Cardiac fibroblast (primary cell): ENCODE results near the gene LRRC38.
A peak's percentile ranks its signal among the peaks of the same experiment; 100 is the strongest.

Source experiments
- DNase-seq, 2 donors: peaks; one replicate each; pipeline versions ENCODE4 v3.0.0 to v3.0.0-alpha.2; 2010; ENCODE audit warnings: low read depth in 2 of 2
- H3K4me3 ChIP-seq, 2 donors: replicated peaks in 1 of 2; 1 replicate in 1 of 2; 2 replicates in 1 of 2; pipeline ENCODE4 v1.5.1; 2011; ENCODE audit warnings: low read depth in 2 of 2, low read length in 2 of 2, mild to moderate bottlenecking in 2 of 2, moderate library complexity in 1 of 2
- TF ChIP-seq, protein P1 (sequence below): IDR thresholded peaks from one replicate; pipeline ENCODE4 v1.5.1; 2011; ENCODE audit warnings: low read depth, mild to moderate bottlenecking, low read length, inconsistent platforms

LRRC38 gene

DNA sequence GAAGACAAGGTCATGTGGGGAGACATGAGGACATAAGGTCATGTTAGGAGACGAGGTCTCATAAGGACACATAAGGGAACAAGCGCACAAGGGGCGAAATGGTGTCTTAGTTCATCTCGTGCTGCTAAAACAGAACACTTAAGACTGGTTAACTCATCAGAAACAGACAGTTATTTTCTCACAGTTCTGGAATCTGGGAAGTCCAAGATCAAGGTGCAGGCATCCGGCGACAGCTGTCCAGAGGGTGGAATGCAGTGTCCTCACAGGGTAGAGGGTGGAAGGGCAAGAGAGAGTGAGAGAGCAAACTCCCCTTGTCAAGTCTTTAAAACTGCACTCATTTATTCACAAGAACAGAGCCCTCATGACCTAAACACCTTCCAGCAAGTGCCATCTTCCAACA is 35.2 kb upstream of the LRRC38 start:
- H3K4me3 ChIP-seq = no peak overlapping the region
- TF ChIP-seq, protein P1, sequence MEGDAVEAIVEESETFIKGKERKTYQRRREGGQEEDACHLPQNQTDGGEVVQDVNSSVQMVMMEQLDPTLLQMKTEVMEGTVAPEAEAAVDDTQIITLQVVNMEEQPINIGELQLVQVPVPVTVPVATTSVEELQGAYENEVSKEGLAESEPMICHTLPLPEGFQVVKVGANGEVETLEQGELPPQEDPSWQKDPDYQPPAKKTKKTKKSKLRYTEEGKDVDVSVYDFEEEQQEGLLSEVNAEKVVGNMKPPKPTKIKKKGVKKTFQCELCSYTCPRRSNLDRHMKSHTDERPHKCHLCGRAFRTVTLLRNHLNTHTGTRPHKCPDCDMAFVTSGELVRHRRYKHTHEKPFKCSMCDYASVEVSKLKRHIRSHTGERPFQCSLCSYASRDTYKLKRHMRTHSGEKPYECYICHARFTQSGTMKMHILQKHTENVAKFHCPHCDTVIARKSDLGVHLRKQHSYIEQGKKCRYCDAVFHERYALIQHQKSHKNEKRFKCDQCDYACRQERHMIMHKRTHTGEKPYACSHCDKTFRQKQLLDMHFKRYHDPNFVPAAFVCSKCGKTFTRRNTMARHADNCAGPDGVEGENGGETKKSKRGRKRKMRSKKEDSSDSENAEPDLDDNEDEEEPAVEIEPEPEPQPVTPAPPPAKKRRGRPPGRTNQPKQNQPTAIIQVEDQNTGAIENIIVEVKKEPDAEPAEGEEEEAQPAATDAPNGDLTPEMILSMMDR = no peak
- no peak for DNase-seq

DNA sequence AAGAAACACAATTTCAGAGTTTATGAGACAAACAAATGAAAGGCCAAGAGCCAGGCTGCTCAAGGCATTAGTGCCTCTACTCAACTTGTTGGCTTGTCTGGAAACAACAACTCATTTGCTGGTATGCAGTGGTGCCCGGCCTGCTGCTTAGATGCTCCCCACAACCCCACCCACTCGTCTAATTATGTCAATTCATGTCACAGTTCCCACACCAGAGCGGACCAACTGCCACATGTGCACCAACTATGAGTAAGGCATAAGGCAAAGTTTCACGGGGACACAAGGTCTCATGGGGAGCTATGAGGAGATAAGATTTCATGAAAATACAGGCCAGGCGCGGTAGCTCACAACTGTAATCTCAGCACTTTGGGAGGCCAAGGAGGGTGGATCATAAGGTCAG is 34.5 kb upstream of the LRRC38 start:
- no peak for DNase-seq
- TF ChIP-seq, protein P1 = no peak
- H3K4me3 ChIP-seq = no peak overlapping the region

DNA sequence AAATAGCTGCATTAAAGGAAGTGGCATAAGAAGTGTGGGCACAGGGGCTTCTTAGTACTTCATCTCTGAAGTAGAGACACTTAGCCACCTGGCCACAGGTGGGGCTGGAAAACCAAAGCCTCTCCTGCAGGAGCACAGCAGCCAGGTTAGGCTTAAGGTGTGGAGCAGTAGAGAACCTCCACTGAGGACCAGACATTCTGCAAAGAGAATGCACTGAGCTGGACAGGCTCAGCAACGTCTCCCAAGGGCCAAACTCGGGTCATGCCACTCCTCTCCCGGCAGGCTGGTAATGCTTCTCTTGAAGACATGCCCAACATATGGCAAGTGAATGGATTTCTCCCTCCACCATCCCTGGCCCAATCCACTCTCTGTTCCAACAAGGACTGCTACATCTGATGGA is 33.0 kb upstream of the LRRC38 start:
- H3K4me3 ChIP-seq = no peak overlapping the region
- TF ChIP-seq, protein P1 = no peak
- DNase-seq = no peak

DNA sequence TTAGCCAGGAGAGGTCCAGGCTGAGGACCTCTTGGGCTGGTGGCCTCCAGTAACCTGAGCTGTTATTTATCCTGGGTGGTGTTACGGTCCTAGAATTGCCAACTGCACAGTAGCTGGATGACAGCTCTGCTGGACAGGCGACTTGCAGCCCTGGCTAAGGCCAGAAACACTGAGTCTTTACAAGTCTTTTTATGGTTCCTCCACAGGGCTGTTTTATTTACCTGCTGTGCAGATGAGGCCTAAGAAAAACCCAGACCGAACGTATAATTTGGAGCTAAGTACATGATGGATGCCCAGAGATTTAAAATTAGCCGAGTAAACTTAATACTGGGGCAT is 30.4 kb upstream of the LRRC38 start:
- H3K4me3 ChIP-seq = no peak overlapping the region
- TF ChIP-seq, protein P1 = no peak
- DNase-seq = no peak

DNA sequence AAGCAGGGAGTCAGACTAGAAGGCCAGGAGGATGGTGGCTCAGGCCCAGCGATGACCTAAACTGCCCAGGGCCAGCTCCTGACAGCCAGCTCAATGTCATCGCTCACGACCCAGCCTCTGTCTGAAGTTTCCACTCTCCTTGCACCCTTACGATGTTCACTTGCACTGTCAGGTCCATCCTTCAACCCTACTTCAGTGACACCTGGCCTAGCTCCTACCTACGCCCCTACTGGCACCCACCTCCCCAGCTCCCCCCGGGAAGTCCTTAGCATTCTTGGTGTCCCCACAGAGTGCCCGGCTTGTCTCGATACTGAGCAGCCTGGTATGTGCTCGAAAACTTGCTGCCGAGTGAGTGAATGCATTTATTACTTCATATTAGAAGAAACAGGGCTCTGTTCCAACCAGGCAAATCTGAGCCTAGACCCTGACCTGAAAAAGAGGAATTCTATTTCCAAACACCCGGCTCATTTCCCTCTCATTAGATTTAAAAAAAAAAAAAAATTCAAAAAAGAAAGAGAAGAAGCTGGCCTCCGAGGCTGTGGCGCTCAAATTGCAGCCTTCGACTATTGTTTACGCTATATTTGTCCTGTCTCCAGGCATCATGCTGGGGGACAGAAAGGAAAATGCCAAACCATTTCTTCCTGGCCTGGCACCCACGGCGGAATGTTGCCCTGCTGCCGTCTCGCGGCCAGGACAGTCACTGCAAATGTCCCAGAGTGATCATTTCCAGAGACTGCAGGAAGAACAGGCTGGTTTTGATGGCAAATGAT is 29.8 kb upstream of the LRRC38 start:
- H3K4me3 ChIP-seq = no peak overlapping the region
- DNase-seq = peak; percentile 23 to 29
- TF ChIP-seq, protein P1 = peak; percentile 48

DNA sequence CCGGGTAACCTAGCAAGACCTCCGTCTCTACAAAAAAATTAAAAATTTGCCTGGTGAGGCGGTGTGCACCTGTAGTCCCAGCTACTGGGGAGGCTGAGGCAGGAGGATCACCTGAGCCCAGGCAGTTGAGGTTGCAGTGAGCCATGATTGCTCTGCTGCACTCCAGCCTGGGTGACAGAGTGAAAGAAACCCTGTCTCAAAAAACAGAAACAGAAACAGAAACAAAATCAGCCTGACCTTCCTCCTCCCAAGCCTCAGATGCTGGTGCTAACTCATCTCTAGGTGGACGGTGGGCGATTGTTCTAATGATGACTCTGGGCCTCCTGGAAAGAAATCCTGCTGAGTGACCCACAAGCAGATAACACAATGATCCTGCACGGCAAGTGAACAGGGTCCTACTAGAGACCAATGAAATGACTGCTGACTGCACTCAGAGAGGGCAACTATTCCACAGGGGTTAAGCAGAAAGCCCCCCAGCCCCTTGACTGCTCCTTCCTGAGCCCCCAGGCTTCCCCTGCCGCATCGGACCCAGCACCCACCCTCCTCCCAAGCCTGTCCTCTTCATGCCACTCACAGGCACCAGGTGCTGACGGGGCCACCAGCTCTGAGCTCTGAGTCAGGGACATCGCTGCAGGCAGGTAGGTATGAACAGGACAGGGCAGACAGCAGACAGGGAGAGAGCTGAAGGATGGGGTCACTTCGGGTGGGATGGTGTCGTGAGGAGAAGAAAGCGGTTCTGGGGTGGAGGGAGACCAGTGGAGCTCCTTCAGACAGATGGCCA is 27.8 kb upstream of the LRRC38 start:
- TF ChIP-seq, protein P1 = no peak
- no peak overlapping the region for H3K4me3 ChIP-seq
- DNase-seq = no peak
